RWPE2 (cell line): ENCODE measurements around the gene ACSL1.

ENCODE experiments used
- ATAC-seq: fragments of 200-7000 bp; cut with Tn5 transposase; 3 replicates; pipeline ENCODE4 v1.9.1; 2021; ENCODE audit warnings: low read depth
- DNase-seq: peaks from one replicate; pipeline ENCODE4 v3.0.0-alpha.2; 2020; ENCODE audit warnings: low spot score
- H3K27ac ChIP-seq: fragments of 450-650 bp; 2 replicates; pipeline ENCODE4 v1.5.1; 2017; ENCODE audit warnings: mild to moderate bottlenecking; ENCODE audit not compliant: poor library complexity, severe bottlenecking
- H3K27me3 ChIP-seq: fragments of 250-450 bp; sonication (Bioruptor Pico); 2 replicates; pipeline ENCODE4 v1.5.1; 2021; ENCODE audit warnings: mild to moderate bottlenecking, moderate library complexity; ENCODE audit not compliant: insufficient read depth, poor library complexity, severe bottlenecking
- H3K36me3 ChIP-seq: fragments of 250-450 bp; sonication (Bioruptor Pico); 2 replicates; pipeline ENCODE4 v1.5.1; 2020; ENCODE audit warnings: low read depth, mild to moderate bottlenecking, moderate library complexity
- H3K4me1 ChIP-seq: fragments of 250-450 bp; sonication (Bioruptor Pico); 2 replicates; pipeline ENCODE4 v1.5.1; 2021; ENCODE audit warnings: mild to moderate bottlenecking, moderate library complexity; ENCODE audit not compliant: insufficient read depth, poor library complexity, severe bottlenecking
- H3K4me3 ChIP-seq: fragments of 250-450 bp; sonication (Bioruptor Pico); 2 replicates; pipeline ENCODE4 v1.5.1; 2021; ENCODE audit warnings: mild to moderate bottlenecking, moderate library complexity; ENCODE audit not compliant: severe bottlenecking
- H3K9me3 ChIP-seq: fragments of 250-450 bp; sonication (Bioruptor Pico); 2 replicates; pipeline ENCODE4 v1.5.1; 2021; ENCODE audit warnings: mild to moderate bottlenecking, moderate library complexity; ENCODE audit not compliant: severe bottlenecking
- TF ChIP-seq, protein P1 (sequence below): fragments of 450-650 bp; IDR thresholded peaks from one replicate; pipeline ENCODE4 v1.5.1; 2017; ENCODE audit warnings: mild to moderate bottlenecking, moderate library complexity; ENCODE audit not compliant: poor library complexity, severe bottlenecking

The ACSL1 gene, protein sequence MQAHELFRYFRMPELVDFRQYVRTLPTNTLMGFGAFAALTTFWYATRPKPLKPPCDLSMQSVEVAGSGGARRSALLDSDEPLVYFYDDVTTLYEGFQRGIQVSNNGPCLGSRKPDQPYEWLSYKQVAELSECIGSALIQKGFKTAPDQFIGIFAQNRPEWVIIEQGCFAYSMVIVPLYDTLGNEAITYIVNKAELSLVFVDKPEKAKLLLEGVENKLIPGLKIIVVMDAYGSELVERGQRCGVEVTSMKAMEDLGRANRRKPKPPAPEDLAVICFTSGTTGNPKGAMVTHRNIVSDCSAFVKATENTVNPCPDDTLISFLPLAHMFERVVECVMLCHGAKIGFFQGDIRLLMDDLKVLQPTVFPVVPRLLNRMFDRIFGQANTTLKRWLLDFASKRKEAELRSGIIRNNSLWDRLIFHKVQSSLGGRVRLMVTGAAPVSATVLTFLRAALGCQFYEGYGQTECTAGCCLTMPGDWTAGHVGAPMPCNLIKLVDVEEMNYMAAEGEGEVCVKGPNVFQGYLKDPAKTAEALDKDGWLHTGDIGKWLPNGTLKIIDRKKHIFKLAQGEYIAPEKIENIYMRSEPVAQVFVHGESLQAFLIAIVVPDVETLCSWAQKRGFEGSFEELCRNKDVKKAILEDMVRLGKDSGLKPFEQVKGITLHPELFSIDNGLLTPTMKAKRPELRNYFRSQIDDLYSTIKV

DNA sequence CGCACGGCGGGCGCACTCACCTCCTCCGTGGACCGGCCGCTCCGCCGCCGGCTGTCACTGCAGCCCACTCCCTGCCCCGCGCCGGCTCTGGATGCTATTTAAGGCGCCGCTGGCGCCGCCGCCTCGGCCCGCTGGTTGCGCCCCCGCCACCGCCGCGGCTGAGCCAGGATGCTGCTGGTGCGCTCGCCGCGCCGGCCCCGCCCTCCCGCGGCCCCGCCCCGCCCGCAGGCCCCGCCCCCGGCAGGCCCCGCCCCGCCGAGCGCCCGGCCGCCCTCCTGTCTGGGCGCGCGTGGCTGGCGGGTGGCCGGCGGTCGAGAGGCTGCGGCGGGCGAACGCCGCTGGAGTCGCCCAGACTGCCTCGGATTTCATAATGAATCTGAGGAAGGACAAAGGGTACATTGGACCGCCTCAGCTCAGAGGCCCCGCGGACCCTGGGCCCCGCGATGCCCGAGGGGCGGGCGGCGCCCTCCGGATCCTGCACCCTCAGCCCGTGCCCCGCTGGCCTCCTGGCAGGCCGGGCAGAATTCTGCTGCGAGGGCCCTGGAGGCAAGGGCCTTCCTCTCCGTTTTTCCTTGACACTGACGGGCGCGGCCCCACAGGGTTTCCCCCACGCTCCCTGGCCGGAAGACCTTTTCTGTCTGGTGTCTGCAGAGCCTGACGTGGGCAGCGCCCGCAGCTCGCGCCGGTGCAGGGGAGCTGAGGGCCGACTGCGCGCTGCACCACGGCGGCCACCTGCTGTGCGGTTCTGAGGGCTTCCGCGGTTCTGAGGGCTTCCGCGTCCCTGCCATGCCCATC, at the start of gene ACSL1:
Gene ACSL1, minus strand, starts transcription at position 73 of the 795 bp plus-strand sequence. CDS start 22,454 bp downstream, outside the sequence.
- Histone ChIP-seq H3K27me3 (no peaks in the 10 kb centered on the region), H3K9me3 (no peaks in the 10 kb centered on the region), H3K27ac (no peak within 1 kb of the TSS), H3K36me3 (no peaks in the 10 kb centered on the region), H3K4me1 (peaks cover 6% of the 10 kb centered on the region), H3K4me3 (peak within 1 kb of the TSS; percentile 99)
- TF ChIP-seq, protein P1, sequence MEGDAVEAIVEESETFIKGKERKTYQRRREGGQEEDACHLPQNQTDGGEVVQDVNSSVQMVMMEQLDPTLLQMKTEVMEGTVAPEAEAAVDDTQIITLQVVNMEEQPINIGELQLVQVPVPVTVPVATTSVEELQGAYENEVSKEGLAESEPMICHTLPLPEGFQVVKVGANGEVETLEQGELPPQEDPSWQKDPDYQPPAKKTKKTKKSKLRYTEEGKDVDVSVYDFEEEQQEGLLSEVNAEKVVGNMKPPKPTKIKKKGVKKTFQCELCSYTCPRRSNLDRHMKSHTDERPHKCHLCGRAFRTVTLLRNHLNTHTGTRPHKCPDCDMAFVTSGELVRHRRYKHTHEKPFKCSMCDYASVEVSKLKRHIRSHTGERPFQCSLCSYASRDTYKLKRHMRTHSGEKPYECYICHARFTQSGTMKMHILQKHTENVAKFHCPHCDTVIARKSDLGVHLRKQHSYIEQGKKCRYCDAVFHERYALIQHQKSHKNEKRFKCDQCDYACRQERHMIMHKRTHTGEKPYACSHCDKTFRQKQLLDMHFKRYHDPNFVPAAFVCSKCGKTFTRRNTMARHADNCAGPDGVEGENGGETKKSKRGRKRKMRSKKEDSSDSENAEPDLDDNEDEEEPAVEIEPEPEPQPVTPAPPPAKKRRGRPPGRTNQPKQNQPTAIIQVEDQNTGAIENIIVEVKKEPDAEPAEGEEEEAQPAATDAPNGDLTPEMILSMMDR = no peak
- DNase-seq = no peak
- peak; percentile 72 for ATAC-seq

DNA sequence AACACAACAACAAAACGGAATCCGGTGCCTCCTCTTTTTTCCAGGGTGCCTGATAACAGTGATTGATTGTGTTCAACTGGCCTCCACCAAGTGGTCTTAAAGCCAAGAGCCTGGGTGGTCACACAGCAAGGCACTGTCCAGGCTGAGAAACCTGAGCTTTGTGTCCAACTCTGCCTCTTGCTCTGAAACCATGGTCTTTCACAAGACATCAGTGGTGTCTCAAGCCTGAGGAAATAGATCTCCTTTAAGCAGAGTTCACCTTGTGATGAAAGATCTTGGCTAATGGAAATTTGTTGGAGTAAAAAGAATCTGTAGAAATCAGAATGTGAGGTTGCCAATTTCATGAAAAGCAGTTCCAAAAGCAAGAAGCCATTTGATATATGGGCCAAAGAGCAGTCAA, 47.3 kb upstream of the ACSL1 start:
- H3K27ac ChIP-seq = no peak overlapping the region

DNA sequence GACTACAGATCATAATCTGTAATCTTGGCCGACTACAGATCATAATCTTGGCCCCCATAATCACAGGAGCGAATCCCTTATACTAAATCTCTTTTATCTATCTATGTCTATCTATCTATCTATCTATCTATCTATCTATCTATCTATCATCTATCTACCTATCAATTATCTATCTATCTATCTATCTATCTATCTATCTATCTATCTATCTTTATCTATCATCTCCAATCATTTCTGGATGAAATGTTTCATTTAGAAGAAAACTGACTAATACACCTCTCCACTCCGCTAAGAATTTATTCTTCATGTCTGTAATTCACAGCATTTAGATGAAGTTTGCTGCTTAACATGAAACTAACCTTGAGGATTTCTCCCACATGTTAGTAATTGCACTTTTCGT, 45.0 kb upstream of the ACSL1 start:
- no peaks in the 10 kb centered on the region for H3K4me1 ChIP-seq
- no peak for DNase-seq
- no peaks in the 10 kb centered on the region for H3K36me3 ChIP-seq
- no peak for ATAC-seq
- H3K4me3 ChIP-seq = no peak overlapping the region
- TF ChIP-seq, protein P1 = no peak
- H3K27ac ChIP-seq = no peak overlapping the region
- no peaks in the 10 kb centered on the region for H3K9me3 ChIP-seq
- H3K27me3 ChIP-seq = no peaks in the 10 kb centered on the region

More for the DNA sequence above, 47.3 kb upstream of the ACSL1 start:
- Histone ChIP-seq H3K4me3 (no peak overlapping the region), H3K27me3 (no peaks in the 10 kb centered on the region), H3K36me3 (no peaks in the 10 kb centered on the region), H3K4me1 (no peaks in the 10 kb centered on the region), H3K9me3 (no peaks in the 10 kb centered on the region)
- DNase-seq = no peak
- TF ChIP-seq, protein P1 = no peak
- no peak for ATAC-seq

DNA sequence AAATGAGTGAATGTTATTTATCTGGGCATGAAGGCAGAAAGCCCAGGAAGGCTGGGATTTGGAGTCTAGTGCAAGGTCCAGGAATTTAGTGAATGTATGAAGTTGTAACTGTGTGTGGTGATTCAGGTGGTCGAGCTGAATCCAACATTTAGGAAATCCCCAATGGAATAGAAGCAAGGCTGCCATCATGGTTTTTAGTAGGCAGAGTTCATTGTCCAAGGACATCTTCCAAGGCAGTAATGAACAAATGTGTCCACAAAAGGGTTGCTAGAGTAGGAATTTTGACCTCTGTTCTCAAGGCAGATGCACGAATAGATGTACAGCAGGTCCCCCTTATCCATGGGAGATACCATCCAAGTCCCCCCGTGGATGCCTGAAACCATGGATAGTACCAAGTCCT, 42.9 kb upstream of the ACSL1 start:
- Histone ChIP-seq H3K4me3 (no peak overlapping the region), H3K36me3 (no peaks in the 10 kb centered on the region), H3K27me3 (no peaks in the 10 kb centered on the region), H3K9me3 (no peaks in the 10 kb centered on the region), H3K27ac (no peak overlapping the region), H3K4me1 (no peaks in the 10 kb centered on the region)
- DNase-seq = no peak
- TF ChIP-seq, protein P1 = no peak
- ATAC-seq = no peak
